ENCODE results near the gene CD200R1L.

CD200R1L gene

GRCh38 chr3:112776836-112777235 lies 69.8 kb downstream of the CD200R1L start:
- Histone ChIP-seq H3K27me3 (no peaks in the 10 kb centered on the region), H3K36me3 (no peaks in the 10 kb centered on the region), H3K4me1 (no peaks in the 10 kb centered on the region), H3K9me3 (no peaks in the 10 kb centered on the region), H3K4me3 (ENCODE audit: low read depth, low read length) (no peak overlapping the region)
- TF ChIP-seq, protein P1, sequence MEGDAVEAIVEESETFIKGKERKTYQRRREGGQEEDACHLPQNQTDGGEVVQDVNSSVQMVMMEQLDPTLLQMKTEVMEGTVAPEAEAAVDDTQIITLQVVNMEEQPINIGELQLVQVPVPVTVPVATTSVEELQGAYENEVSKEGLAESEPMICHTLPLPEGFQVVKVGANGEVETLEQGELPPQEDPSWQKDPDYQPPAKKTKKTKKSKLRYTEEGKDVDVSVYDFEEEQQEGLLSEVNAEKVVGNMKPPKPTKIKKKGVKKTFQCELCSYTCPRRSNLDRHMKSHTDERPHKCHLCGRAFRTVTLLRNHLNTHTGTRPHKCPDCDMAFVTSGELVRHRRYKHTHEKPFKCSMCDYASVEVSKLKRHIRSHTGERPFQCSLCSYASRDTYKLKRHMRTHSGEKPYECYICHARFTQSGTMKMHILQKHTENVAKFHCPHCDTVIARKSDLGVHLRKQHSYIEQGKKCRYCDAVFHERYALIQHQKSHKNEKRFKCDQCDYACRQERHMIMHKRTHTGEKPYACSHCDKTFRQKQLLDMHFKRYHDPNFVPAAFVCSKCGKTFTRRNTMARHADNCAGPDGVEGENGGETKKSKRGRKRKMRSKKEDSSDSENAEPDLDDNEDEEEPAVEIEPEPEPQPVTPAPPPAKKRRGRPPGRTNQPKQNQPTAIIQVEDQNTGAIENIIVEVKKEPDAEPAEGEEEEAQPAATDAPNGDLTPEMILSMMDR (IDR thresholded peaks at IDR 0.05; ENCODE audit: low read depth, low read length), result no peak
- DNase-seq, result no peak

DNA sequence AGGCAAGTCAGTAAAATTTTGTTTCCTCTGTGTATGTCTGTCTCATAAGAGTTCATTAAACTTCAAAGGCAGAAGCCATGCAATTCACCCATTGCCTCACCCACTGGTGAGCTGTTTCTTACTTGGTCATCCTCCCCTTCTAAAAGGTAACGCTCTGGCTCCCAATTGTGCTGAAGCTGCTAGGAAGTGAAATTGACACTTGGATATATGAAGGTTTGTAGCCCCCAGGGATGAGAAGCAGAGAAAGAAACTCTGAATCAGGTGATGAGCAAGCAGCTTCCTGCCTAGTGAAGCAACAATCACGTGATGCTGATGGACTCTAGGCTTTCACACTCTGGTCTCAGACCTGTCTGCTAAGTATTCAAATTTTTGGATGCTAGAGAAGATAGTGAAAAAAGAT lies 70.7 kb downstream of the CD200R1L start:
- Histone ChIP-seq H3K4me3 (ENCODE audit: low read depth, low read length) (no peak overlapping the region), H3K36me3 (no peaks in the 10 kb centered on the region), H3K4me1 (no peaks in the 10 kb centered on the region), H3K9me3 (no peaks in the 10 kb centered on the region), H3K27me3 (no peaks in the 10 kb centered on the region)
- DNase-seq, result no peak
- TF ChIP-seq, protein P1 (IDR thresholded peaks at IDR 0.05; ENCODE audit: low read depth, low read length), result no peak

DNA sequence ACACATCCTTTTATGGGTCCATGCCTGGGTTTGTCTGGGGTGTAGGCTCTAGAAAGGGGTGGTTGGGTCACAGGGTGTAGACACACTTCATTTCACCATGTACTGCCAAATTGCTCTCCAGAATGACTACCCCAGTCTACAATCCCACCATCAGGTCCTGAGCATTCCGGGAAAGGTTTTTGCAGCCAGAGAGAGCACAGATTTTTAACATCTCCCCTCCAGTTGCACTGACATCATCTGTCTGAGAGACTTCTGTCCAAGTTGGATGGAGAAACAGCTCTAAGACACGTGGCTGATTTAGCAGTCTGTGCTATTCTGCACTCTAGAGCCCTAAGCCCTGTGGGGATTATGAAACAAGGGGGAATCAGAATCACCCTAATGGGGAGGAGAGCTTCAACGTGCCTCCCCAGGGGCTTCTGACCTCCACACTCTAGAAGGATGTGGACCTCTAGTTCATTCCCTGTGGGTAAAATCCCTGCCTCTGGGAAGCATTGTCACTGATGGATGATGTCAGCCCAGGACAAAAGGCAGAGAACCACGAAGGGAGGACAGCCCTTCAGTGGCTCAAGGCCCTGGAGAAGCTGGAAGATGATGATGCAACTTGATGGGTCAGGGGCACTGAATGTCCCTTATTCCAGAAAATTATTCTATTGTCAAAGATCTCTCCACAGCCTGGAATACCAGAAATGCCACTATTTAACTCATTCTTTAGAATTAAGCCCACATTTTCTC lies 71.5 kb downstream of the CD200R1L start:
- no peaks in the 10 kb centered on the region for H3K4me1 ChIP-seq
- DNase-seq, result no peak

GRCh38 chr3:112774293-112774926 lies 72.3 kb downstream of the CD200R1L start:
- Histone ChIP-seq H3K27me3 (no peaks in the 10 kb centered on the region), H3K4me1 (no peaks in the 10 kb centered on the region; the same call in 1 of the 2 replicates), H3K36me3 (no peaks in the 10 kb centered on the region), H3K9me3 (no peaks in the 10 kb centered on the region), H3K4me3 (ENCODE audit: low read depth, low read length) (no peak overlapping the region)
- TF ChIP-seq, protein P1 (IDR thresholded peaks at IDR 0.05; ENCODE audit: low read depth, low read length), result no peak
- DNase-seq, result no peak

More for the DNA sequence above, 71.5 kb downstream of the CD200R1L start:
- Histone ChIP-seq H3K4me3 (ENCODE audit: low read depth, low read length) (no peak overlapping the region), H3K27me3 (no peaks in the 10 kb centered on the region), H3K9me3 (no peaks in the 10 kb centered on the region), H3K36me3 (no peaks in the 10 kb centered on the region)
- TF ChIP-seq, protein P1 (IDR thresholded peaks at IDR 0.05; ENCODE audit: low read depth, low read length), result no peak

DNA sequence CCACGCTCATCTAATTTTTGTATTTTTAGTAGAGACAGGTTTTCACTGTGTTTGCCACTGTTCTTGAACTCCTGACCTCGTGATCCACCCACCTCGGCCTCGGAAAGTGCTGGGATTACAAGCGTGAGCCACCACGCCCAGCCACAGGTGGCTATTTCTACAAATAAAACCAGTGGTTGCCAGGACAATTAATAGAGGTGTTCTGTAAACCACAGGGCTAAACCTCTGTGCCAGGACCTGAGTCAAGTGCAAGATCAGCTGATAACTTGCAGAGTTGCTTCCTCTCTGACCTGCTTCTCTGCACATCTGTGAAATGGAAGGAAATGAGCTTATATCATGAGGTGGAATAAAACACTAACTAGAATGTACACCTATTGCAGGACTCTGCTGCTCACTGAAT lies 72.8 kb downstream of the CD200R1L start:
- Histone ChIP-seq H3K4me1 (no peaks in the 10 kb centered on the region; the same call in 1 of the 2 replicates), H3K27me3 (no peaks in the 10 kb centered on the region), H3K9me3 (no peaks in the 10 kb centered on the region), H3K4me3 (ENCODE audit: low read depth, low read length) (no peak overlapping the region), H3K36me3 (no peaks in the 10 kb centered on the region)
- TF ChIP-seq, protein P1 (IDR thresholded peaks at IDR 0.05; ENCODE audit: low read depth, low read length), result no peak
- no peak for DNase-seq

- Histone ChIP-seq H3K9me3 (no peaks in the 10 kb centered on the region), H3K36me3 (no peaks in the 10 kb centered on the region), H3K27me3 (no peaks in the 10 kb centered on the region), H3K4me3 (ENCODE audit: low read depth, low read length) (no peak overlapping the region), H3K4me1 (no peaks in the 10 kb centered on the region; the same call in 1 of the 2 replicates)
- DNase-seq, result no peak
- TF ChIP-seq, protein P1 (IDR thresholded peaks at IDR 0.05; ENCODE audit: low read depth, low read length), result no peak
These were observed 75.7 kb downstream of the CD200R1L start for GRCh38 chr3:112770951-112771350.
